GM21360 (cell line): ENCODE measurements around the gene RPS19.
"Not testable (repeated sequence)": the region's sequence is repeated elsewhere in the genome, so short reads cannot be mapped to it uniquely, and the experiment has no call there.

Experiments
- ATAC-seq: cut with Tn5 transposase; IDR thresholded peaks from one replicate; pipeline ENCODE4 v1.9.1; 2021; ENCODE audit warnings: mild to moderate bottlenecking, moderate library complexity; ENCODE audit not compliant: unreplicated experiment

The RPS19 gene

DNA sequence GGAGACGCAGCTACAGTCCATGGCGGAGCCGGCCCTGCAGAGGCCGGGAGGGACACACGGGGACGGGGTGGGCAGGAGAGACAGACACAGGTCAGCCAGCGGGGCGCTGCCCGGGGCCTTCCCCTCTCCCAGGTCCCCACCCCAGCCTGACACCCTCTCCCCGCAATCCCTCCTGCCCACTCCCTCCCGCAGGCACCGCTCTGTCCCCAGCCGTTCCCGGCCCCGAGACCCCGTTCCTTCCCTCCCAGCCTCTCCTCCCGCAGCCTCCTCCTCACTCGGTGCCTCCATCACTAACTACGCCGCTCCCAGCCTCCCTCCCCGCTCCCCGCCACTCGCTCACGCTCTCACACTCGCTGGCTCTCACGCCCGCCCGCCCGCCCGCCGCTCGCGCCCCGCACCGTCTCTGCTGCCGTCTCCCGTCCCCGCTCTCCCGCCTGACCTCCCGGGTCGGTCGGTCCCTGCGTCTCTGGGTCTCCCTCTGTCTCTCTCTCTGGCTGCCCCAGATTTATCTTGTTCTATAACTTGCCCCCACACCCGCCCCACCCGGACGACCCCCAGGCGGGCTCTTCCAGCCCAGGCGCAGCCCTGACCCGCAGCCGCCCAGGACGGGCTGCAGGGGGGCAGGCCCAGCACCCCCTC, 53.0 kb downstream of the RPS19 start:
- no peak for ATAC-seq

DNA sequence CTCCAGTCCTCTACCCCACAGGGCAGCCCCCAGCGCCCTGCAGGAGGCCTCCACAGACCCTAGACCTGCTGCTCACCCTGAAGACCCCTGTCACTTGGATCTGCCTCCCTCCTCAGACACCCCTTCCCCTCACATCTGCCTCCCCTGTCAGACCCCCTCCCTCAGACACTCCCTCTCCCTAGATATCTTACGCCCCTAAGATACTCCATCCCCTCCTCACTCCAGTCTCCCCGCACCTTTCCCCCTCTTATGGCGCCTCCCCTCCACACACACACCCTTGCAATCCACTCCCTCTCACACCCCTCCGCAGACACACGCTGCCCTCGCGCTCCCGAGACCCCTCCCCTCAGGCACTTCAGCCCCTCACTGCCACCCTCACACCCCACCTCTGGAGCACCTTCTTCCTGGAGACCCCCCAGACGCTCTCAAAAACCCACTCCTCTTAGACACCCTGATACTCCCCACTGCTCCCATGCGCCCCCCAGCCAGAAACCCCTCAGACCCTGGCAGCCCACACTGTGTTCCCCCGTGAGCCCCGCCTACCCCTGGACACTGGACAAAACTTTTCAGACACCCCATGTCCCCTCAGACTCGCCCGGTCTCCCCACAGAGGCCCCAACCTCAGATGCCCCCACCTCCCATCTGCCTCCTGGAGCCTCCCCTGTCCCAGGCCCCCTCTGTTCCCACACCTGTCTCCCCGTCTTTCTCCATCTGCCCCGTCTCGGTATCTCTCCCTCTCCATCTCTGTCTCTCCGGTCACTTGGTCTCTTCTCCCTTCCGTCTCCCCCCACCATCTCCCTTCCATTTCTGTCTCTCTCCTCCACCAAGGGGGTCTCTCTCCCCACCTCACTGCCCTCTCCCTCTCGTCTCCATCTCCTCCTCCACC, 53.7 kb downstream of the RPS19 start:
- no peak for ATAC-seq

DNA sequence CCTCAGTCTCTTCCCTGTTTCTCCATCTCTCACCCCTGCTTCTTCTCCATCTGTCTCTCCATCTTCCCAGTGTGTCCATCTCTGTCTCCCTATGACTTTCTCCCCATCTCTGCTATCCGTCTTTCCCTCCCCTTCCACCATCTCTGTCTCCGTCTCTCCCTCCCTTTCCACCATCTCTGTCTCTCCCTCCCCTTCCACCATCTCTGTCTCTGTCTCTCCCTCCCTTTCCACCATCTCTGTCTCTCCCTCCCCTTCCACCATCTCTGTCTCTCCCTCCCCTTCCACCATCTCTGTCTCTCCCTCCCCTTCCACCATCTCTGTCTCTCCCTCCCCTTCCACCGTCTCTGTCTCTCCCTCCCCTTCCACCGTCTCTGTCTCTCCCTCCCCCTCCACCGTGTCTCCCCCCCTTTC, 54.4 kb downstream of the RPS19 start:
- not testable (repeated sequence) for ATAC-seq

DNA sequence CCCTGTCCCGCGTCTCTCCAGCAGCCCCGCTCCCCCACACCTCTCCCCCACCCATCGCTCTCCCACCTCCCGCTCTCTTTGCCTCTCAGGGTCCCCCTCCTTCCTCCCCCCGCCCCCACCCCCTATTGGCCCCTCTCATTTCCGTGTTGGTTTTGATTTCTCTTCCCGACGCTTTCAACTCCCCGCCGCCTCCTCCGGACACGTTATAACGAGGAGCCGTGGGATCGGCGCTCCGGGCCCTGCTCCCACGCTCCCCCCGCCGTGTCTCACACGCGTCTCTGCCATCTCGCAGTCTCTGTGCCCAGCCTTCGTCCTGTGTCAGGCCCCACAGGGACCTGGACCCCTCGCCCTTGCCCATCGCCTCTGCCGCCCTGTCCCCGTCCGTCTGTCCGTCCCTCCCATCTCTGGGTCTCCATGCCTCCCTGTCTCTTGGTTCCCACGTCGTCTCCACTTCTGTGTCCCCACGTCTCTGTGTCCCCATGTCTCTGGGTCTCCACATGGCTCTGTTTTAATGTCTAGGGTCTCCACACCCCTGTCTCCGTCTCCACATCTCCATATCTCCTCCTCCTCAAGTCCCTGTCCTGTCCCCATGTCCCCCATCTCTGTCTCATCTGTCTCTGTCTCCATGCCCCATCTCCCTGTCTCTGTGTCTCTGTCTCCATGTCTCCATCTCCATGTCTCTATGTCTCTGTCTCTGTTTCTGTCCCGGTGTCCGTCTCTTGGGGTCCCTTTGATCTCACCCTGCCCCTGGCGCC, 55.1 kb downstream of the RPS19 start:
- no peak for ATAC-seq

DNA sequence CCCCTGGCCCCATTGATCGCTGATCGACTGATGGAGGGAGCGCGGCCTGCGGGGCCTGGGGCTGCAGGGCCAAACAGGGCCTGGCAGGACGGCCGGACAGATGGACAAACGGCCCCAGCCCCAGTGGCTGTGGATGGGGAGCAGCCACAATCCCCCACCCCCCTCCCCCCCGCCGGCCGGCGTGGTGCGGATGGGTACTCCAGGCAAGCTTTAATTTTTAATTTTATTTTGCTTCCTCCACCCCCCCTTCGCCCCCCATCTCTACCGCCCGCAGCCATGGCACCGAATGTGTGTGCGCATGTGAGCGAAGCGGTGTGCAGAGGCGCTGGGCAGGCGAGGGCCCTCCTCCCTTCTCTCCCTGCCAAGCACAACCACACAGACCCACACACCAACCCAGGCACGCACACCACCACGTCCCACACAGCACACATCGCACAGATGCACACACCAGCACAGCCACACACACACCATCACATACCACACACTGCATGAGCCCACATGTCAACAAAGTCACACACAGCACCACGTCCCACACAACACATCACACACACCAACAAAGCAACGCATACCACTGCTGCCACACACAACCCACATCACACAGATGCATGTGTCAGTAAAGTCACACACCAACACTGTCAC, 55.8 kb downstream of the RPS19 start:
- no peak for ATAC-seq

DNA sequence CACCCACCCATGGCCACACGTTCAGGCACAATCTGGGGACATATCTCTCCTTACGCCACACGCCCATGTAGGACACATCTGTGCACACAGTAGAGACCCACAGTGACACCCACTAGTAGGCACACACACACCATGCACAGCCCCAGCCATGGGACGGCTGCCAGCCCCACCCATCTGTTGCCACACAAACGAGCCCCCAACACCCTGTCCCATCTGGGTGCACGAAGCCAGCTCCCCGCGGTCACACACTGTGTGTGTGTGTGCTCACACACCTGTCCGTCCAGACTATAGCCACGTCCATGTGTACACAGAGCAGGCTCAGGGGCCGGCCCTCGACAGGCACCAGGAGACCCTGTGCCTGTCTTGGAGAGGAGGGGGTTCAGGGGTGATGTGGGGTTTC, 57.6 kb downstream of the RPS19 start:
- ATAC-seq = no peak

DNA sequence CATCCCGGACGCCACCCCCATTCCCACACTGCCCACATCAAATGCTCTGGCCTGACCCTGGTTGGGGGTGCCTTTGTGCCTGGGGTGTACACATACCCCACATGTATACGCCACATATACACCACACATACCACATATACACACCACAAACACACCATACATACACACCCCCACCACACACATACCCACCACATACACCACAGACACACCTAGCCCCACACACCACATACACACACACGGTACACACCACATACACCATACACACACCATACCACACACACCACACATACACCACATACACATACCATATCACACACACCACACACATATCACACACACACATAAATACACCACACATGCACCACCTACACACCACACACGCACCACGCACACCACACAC, 58.0 kb downstream of the RPS19 start:
- no peak for ATAC-seq

DNA sequence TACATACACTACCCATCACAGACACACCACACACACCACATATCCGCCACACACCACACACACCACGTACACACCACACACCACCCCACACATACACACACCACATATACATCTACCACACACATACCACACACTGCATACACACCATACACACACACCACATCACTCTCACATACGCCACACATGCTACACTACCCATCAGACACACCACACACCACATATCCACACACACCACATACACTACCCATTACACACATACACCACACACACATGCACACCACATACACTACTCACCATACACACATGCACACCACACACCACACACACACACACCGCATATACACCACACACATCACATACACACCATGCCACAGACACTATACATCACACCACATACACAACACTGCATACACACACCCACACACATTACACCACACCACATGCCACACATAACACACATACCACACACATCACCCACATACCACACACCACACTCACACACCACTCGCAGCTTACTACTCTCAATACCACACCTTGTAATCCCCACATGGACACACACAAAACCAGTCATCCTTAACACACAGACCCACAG, 58.7 kb downstream of the RPS19 start:
- ATAC-seq = no peak

DNA sequence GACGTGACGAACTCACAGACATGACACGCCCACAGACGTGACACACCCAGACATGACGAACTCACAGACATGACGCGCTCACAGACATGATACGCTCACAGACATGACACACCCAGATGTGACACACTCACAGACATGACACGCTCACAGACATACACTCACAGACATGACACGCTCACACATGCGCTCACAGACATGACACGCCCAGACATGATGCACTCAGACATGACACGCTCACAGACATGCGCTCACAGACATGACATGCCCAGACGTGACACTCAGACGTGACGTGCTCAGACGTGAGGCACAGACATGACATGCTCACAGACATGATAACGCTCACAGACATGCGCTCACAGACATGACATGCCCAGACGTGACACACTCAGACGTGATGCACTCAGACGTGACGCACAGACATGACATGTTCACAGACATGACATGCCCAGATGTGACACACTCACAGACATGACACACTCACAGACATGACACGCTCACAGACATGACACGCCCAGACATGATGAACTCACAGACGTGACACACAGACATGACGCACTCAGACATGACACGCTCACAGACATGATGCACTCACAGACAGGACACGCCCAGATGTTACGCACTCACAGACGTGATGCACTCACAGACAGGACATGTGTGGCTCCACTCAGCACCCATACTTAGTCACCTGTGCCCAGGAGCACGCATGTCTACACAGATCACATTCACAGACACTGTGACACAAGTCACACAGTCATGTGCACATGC, 60.1 kb downstream of the RPS19 start:
- ATAC-seq = no peak

DNA sequence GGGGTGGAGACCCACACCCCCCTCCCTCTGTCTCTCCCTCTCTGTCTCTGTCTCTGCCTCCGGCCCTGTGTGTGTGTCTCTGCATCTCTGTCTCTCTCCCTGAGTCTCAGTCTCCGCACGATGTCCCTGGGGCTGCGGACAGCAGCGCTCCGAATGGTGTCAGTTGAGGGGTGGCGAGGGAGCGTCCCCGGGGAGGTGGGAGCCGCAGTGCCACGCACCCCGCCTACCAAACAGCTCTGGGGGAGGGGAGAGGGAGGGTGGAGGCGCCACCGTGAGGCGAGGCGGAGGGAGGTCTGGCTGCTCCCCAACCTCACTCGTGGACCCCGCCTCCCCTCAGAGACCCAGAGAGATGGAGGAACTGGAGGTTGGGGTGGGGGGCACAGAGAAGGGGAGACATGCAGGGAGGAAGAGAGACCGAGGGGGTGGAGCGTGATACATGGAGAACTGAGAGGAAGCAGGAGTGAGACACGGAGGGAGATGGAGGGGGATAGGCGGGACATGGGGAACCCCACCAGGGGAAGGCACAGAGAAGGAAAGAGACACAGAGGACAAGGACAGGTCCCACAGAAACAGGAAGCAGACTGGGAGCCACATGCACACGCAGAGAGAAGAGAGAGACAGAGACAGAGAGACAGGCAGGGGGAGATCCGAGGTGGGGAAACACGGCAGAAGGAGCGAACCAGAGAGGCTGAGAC, 61.0 kb downstream of the RPS19 start:
- ATAC-seq = no peak

DNA sequence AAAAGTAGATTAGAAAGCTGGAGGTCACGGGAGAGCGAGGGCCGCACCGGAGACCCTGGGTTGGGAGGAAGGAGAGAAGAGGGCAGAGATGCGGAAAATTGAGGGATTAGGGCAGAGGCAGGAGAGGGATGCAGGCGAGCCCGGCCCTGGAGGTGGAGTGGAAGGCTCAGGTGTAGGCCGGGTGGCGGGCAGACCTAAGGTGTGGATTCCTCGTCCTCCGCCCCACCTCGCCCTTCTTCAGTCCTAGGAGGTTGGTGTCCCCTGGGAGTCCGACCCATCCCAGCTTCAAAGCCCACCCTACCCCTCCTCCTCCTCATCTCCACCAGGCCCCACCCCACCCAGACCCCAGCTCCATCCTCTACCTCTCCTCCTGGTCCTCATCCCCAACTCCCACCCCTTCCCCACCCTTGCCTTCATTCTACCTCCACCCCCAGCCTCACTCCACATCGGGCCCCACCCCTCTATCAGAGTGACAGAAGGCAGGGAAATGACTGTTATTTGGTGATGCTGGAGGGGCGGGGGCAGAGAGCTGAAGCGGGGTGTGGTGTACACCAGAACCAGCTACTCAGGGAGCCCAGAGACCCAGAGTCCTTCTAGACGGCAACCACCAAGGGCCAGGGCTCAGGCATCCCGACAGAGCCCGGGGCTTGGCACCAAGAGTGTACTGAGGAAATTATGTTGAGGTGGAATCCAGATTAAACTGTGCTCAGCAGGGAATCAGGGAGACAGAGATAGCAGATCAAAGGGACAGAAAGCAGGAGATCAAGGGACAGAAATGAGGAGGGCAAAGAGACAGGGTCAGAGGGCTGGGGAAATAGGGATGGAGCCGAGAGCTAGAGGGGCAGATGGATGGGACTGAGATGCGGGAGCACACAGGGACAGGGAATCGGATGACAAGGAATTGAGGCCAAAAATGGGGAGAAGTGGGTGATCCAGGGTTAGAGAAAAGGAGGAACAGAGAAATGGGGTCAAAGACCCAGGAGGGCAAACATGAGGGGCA, 61.8 kb downstream of the RPS19 start:
- ATAC-seq = no peak
